NCI-H1092 treated with DMSO at 0.1 percent for 48 hours (cell line): ENCODE results near the gene GSG1.

Experiments used
- DNase-seq: peaks from one replicate; lab custom pipeline; 2025; lab: John Stamatoyannopoulos, UW

The GSG1 gene

DNA sequence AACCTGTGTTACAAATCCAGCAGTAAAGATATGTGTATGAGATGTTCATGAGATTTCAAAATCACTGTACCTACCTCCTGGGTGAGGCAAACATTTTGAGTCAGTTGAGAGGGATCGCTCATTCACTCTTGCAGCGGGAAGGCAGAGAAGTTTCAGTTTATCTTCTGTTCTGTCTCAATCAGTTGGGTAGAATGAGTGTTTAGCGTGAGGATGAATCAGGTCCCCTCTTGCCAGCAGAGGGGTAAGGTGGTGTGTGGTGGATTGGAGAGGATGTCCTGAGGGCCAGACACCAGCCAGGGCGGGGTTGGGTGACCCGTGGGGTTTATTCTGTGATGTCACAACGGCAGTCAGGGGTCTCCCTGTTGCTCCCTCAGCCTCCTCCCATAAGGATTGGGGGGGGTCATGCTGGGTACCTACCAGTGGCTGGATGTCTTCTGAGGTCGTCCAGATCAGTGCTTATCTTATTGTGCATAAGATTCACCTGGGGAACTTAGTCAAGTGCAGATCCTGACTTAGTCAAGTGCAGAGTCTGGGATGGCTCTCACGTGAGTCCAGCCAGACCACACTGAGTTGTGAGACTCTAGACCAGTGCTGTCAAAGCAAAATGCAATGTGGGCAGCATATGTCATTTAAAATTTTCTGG, at the start of gene GSG1:
Gene GSG1, minus strand, starts transcription at position 277 of the 643 bp plus-strand sequence. Its CDS starts 155 bp downstream, at position 122.
- no peak for DNase-seq

DNA sequence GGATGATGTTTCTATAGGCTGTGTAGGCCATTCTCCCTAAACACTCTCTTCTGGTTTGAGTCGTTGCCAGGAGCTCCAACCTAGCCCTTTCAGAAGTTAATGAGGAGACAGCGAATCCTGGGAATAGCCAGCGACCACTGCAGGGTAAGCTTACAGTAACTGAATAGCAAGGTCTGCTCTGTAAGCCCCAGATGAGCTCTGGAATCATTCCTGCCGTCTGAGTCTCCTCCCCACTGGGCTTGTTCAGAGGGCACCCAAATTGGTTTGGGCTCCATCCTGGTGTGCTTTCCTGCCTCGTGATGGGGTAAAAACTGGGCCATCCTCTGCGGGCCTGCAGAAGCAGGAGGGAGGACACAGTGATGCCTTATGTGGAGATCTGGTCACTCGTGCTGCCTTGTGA, 49.7 kb upstream of the GSG1 start:
- no peak for DNase-seq

DNA sequence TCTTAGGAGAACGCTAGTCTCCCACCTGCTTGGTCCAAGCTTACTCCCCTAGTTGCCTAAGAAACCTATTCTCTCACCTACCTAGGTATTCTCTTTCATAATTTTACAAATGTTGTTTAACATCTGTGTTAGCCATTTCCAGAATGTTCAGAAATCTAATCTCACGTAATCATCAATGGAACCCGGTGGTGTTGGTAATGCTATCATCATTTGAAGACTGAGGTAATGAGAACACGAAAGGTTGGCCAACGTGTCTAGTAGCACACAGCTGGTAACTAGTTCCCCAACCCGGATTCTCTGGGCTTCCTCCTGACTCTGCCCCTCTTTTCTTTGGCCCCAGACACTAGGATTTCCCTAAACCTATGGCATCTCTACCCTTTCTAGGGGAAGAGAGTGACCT, 49.3 kb upstream of the GSG1 start:
- DNase-seq: no peak

- DNase-seq: no peak
These were observed 48.8 kb upstream of the GSG1 start for GRCh38 chr12:13152281-13152680.

DNA sequence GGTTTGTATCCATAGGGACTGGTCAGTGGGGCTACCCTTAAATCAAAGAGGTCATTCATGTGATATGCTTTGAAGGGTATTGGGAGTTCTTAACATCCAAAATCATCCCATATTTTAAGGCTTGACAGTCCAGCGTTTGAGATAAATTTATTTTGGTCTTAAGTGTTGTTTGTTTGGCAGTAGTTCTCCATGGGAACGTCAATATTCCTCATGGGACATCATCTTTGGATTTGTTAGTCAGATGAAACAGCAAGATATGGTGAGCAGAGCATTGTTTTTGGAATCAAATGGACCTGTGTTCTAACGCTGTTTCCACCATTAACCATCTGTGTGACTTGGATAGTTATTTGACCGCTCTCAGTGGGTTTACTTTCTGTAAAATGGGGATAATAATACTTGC, 45.9 kb upstream of the GSG1 start:
- DNase-seq: no peak

GRCh38 chr12:13148485-13148847, 45.0 kb upstream of the GSG1 start:
- DNase-seq: no peak

DNA sequence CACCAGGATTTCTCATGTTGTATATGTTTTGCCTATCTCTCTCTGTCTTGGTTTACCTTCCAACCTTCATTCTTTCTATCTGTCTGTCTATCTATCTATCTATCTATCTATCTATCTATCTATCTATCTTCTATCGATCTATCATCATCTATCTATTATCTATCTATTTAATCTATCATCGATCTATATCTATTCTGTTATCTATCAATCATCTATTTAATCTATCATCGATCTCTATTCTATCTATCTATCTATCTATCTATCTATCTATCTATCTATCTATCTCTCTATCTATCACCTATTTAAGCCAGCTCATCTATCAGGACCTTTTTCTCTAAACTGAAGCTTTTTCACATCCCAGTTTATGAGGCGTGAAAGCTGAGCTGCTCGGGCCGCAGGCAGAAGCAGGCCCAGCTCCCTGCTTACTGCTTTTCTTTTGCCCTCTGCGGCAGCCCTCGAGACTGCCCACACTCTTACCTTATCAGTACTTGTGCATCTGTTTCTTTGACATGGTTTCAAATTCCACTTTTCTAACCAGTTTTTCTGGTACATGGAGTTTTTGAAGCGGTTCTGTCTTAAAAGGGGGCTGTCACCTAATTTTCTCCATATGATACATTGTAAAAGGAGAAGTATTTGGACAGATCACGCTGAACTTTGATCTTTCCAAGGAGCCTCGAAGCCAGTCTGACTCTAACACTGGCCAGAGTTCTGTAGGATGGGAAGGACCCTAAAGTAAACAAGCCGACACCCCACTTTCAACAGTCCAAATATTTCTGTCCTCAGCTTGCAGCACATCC, 44.4 kb upstream of the GSG1 start:
- no peak for DNase-seq

- no peak for DNase-seq
These were observed 43.0 kb upstream of the GSG1 start for GRCh38 chr12:13146336-13146938.

DNA sequence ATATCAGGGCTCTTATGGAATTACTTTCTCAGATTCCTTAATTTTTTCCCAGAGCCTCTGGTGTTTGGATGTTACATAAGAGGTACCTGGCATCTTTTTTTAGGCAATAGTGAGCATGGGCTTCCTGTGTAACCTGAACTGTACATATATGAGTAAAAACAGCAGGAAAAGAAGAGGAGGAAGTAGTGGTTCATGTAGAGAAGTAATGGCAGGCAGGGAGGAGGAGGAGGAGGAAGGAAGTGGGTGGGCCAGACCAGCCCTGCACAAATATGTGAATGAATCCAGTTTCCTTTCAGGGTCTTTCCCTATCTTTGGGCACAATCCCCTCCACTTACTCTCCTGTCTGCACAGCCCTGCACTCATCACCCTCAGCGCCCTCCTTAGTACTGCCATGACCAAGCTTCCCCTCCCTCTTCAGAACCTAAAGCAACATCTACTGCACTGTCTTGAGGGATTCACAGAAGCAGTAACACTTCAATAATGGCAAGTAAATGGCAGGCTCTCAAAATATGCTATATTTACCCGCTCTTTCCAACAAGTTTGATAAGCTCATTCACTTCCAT, 40.9 kb upstream of the GSG1 start:
- DNase-seq: no peak

DNA sequence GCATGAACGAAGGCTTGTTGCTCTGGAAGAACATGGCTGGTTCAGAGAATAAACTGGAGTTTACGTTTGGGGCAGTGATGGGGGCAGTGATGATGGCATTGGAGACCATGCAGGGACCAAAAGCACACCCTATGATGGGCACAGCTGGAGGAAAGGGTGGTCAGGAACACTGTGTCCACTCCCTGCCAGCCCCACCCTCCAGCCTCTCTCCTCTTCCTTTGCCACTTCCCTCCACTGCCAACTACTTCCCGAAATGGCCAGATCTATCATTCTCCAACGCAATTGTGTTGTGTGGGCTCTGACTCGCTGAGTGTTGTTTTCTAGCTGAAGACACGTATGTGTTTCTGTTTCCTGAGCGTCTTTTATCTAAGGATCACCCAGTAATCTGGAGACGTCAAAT, 39.3 kb upstream of the GSG1 start:
- DNase-seq: no peak

DNA sequence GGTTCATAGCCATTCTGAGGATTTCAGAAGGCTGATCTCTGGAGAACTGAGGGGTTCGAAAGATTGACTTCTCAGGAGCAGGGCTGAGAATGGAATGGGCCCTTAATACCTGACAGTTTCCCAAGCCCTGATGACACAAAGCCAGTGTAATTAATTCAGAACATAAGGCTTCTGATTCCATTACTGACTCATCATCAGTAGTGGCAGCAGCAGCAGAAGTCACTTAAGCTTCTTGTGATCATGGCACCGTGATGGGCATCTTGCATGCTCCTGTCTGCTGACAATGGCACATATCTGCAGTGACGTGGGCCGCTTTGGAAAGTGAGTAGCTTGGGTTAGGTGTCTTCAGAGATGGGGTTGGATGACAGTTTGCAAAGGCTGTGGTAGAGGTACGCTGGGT, 38.2 kb upstream of the GSG1 start:
- DNase-seq: no peak

DNA sequence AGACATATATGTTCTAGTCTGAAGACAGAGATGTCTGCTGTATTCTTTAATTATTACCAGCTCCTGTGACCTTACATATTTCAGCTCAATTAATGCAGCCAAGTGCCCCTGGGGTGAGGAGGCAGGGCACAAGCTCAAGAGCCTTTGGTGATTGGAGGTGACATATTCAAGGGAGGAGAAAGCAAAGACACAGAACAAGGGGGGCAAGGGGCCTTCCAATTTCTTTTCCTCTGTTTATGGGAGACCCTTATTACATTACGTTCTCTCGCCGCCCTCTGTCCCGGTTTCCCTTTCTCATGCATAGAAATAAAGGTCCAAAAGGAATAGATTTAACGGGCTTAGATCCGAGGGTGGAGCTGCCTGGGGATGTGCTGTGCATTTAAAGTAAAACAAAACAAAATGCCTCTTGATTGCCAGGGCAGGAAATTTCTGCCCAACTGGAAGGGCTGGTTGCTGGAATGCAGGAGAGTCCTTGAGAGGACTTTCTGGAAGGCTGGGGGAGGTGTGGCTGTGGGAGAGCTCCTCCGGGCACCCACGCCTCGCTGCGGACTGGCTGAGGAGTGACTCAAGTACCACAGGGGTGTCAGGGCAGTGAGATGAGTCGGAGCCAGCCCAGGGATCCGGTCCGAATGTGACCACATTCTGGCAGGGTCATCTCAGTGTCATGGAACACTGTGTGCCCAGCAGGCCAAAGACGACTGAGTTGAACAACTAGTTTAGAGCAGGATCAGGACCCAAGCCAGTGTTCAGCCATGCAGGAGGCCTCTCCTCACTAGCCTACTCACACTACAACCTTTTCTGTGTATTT, 32.1 kb upstream of the GSG1 start:
- no peak for DNase-seq

DNA sequence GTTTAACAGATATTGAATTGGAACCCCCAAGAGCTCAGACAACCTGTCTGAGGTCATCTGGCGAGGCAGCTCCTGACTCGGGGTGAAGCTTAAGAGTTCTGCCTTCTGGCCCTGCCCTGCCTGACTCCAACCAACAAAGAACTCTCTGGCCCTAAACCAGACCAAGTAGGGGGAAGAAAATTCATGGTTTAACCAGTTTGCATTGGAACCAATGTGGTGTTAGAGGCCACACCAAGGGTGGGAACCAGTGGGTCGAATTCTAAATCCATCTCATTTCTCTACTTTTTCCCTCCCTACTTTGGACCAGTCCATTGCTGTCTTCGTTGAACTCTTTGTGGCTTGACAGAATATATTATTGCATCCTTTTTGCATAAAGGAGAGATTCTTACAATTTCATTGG, 30.4 kb upstream of the GSG1 start:
- no peak for DNase-seq

- no peak for DNase-seq
These were observed 27.5 kb upstream of the GSG1 start for GRCh38 chr12:13130981-13131380.

DNA sequence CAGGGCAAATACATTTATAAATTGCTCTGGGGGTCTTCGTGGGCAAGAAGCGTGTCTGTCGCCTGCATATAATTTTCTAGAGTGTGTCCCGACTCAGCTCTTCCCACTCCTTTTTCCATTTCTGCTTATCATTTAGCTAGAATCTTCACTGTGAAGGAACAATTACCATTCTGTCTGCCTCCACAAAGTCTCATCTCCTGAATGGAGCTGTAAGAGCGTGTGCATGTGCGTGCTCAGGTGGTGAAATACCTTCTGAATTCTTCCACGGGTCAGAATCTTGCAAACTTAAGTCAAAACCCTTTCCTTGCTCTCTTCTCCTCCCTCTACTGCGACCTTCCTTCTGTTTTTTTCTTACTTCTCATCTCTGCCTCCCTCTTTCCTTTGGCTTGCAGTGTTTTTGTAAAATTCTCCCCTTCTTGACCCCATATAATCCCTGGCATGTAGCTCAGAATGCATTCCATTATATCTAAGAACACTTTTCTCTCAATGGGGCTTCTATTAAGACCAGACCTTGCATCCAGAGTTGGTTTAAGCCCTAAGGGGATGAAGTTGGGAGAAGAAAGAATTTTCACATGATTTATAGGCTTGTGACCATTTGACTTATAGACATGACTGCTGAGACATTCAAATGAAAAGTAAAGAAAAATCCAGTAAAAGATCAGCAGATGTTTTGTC, 25.0 kb upstream of the GSG1 start:
- DNase-seq: no peak

- no peak for DNase-seq
These were observed 24.0 kb upstream of the GSG1 start for GRCh38 chr12:13127444-13127843.

GRCh38 chr12:13126494-13126893, 23.0 kb upstream of the GSG1 start:
- DNase-seq: no peak

DNA sequence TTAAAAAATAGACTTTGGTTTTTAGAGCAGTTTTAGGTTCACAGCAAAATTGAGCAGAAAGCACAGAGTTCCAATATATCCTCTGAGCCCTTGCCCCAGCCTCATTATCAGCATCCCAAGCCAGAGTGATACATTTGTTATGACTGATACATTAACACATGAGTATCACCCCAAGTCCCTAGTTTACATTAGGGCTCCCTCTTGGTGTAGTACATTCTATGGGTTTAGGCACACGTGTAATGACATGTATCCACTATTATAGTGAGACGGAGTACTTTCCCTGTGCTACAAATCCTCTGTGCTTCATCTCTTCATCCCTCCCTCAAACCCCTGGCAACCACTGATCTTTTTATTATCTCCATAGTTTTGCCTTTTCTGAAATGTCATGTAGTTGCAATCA, 22.5 kb upstream of the GSG1 start:
- no peak for DNase-seq

- DNase-seq: no peak
These were observed 21.4 kb upstream of the GSG1 start for GRCh38 chr12:13124656-13125505.

DNA sequence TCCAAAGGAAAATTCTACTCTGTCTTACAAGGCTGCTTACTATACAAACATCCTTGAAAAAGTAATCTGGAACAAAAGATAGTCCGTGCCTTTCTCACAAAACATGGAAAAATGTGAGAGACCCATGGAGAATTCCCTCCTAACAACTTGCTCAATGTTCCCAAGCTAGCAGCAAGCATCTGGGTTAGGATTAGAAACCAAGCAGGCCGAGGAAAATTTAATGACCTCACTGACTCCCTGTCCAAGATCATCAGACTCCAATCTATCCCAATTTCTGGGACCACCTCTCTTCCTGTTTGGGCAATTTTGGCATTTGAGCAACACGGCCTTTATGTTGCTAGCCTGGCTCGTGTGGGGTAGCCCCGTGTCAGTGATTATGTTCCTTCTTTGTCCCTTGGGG, 18.1 kb upstream of the GSG1 start:
- DNase-seq: no peak

- DNase-seq: no peak
These were observed 16.9 kb upstream of the GSG1 start for GRCh38 chr12:13120413-13120812.
